ENCODE measurements around the gene TENT4B.

TENT4B gene

DNA sequence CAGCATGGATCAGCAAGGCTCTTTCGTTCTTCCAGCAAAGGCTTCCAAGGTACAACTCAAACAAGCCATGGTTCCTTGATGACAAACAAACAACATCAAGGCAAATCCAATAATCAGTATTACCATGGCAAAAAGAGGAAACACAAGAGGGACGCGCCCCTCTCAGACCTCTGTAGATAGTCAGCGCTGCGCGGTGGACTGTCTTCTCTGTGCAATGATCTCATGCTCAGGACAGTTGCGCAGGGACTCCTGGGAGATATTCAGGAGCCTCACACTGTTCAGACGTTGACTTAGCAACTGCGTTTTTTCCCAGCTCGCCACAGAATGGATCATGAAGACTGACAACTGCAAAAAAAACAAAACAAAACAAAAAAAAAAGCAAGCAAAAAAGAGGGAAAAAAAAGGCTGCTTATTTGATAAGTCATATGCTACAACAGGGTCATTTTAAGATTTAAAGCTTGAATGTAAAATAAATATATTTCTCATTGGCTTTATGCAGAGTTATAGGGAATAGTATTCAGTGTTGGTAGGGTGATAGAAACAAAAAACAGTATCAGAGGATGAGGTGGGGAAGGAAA is 76.1 kb downstream of the TENT4B start:
- no peak for TF ChIP-seq FOXM1 (IDR thresholded peaks at IDR 0.05; ENCODE audit: borderline replicate concordance, low read depth)
- TF ChIP-seq TEAD4 (IDR thresholded peaks at IDR 0.05) = no peak
- no peak for TF ChIP-seq ZBTB7A (IDR thresholded peaks at IDR 0.05; ENCODE audit: low read depth)
- no peak for TF ChIP-seq CREB1 (IDR thresholded peaks at IDR 0.05; ENCODE audit: low read depth)
- no peak for TF ChIP-seq CEBPB (IDR thresholded peaks at IDR 0.05)
- no peak for TF ChIP-seq NFIC (IDR thresholded peaks at IDR 0.05)
- no peak for TF ChIP-seq EP300 (IDR thresholded peaks at IDR 0.05; ENCODE audit: borderline replicate concordance)
- no peak for TF ChIP-seq TCF12 (IDR thresholded peaks at IDR 0.05; ENCODE audit: low read depth)

DNA sequence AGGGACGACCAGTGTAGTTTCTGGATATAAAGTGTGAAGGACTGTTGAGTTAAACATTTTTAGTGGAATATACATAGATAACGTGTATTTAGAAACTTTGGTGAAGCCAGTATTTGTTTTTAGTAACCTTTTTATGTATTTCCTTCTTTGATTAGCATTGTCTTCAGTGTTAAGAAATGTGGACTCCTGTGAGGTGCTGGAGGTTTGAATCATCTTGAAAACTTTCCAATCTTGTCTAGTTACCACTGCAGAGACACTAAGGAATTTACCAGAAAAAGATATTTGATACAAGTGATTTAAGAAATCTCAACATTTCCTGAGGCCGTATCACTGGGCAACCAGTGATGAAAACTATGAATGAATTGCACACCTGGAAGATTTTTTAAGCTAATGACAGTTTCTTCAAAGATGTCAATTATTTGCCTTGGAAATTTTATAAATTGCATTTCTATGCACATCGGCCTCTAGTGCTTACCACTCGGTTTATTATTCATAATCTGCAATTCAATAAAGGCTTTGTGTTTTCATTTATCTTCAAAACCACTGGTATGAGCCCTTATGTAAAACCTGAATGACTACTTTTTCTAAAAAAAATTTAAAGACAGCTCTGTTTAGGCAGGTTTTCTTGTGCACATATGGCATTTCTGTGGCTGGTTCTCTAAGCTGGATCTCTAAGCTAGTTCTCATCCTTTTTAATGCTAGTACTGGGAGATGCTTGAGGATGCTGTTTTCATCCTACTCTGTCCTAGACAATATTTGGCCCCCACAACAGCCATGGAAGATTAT is 81.9 kb downstream of the TENT4B start:
- TF ChIP-seq EP300 (IDR thresholded peaks at IDR 0.05; ENCODE audit: borderline replicate concordance) = no peak
- TF ChIP-seq, protein P1, sequence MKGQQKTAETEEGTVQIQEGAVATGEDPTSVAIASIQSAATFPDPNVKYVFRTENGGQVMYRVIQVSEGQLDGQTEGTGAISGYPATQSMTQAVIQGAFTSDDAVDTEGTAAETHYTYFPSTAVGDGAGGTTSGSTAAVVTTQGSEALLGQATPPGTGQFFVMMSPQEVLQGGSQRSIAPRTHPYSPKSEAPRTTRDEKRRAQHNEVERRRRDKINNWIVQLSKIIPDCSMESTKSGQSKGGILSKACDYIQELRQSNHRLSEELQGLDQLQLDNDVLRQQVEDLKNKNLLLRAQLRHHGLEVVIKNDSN (IDR thresholded peaks at IDR 0.05) = no peak
- TF ChIP-seq RAD21 (IDR thresholded peaks at IDR 0.05; ENCODE audit: low read depth) = no peak
- TF ChIP-seq, protein P2, sequence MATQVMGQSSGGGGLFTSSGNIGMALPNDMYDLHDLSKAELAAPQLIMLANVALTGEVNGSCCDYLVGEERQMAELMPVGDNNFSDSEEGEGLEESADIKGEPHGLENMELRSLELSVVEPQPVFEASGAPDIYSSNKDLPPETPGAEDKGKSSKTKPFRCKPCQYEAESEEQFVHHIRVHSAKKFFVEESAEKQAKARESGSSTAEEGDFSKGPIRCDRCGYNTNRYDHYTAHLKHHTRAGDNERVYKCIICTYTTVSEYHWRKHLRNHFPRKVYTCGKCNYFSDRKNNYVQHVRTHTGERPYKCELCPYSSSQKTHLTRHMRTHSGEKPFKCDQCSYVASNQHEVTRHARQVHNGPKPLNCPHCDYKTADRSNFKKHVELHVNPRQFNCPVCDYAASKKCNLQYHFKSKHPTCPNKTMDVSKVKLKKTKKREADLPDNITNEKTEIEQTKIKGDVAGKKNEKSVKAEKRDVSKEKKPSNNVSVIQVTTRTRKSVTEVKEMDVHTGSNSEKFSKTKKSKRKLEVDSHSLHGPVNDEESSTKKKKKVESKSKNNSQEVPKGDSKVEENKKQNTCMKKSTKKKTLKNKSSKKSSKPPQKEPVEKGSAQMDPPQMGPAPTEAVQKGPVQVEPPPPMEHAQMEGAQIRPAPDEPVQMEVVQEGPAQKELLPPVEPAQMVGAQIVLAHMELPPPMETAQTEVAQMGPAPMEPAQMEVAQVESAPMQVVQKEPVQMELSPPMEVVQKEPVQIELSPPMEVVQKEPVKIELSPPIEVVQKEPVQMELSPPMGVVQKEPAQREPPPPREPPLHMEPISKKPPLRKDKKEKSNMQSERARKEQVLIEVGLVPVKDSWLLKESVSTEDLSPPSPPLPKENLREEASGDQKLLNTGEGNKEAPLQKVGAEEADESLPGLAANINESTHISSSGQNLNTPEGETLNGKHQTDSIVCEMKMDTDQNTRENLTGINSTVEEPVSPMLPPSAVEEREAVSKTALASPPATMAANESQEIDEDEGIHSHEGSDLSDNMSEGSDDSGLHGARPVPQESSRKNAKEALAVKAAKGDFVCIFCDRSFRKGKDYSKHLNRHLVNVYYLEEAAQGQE (IDR thresholded peaks at IDR 0.05; ENCODE audit: low read depth) = no peak
- TF ChIP-seq TCF12 (IDR thresholded peaks at IDR 0.05; ENCODE audit: low read depth) = no peak
- no peak for TF ChIP-seq ZBTB7A (IDR thresholded peaks at IDR 0.05; ENCODE audit: low read depth)
- no peak for TF ChIP-seq TEAD4 (IDR thresholded peaks at IDR 0.05)
- TF ChIP-seq TAF1 (IDR thresholded peaks at IDR 0.05; ENCODE audit: low read depth) = no peak
- no peak for TF ChIP-seq YY1 (IDR thresholded peaks at IDR 0.05; ENCODE audit: low read depth)
- no peak for TF ChIP-seq CEBPB (IDR thresholded peaks at IDR 0.05)
- TF ChIP-seq EGR1 (IDR thresholded peaks at IDR 0.05) = no peak
- TF ChIP-seq, protein P3, sequence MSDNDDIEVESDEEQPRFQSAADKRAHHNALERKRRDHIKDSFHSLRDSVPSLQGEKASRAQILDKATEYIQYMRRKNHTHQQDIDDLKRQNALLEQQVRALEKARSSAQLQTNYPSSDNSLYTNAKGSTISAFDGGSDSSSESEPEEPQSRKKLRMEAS (IDR thresholded peaks at IDR 0.05) = no peak
- TF ChIP-seq CREB1 (IDR thresholded peaks at IDR 0.05; ENCODE audit: low read depth) = no peak
- TF ChIP-seq NFIC (IDR thresholded peaks at IDR 0.05) = no peak
- TF ChIP-seq FOXM1 (IDR thresholded peaks at IDR 0.05; ENCODE audit: borderline replicate concordance, low read depth) = no peak

DNA sequence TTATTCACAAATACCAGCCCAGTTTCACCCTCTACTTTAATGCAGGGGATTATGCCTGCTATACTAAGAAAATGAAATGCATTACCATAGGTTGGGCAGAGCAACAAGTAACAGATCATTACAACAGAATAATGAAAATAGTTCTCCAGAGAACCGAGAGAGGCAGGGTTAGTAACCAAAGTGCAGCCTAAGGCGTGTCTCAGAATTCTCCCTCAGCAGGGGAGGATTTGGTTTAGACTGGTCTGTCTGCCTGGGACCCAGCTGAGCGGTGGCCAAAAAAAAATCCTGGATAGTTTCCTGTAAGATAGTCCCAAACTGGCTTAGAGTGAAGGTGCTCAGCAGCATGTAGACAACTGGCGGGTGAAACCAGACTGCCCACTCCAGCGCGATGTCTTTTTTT is 82.5 kb downstream of the TENT4B start:
- TF ChIP-seq EP300 (IDR thresholded peaks at IDR 0.05; ENCODE audit: borderline replicate concordance) = peak; percentile 19; the same call in 1 of the 2 replicates
- no peak for TF ChIP-seq YY1 (IDR thresholded peaks at IDR 0.05; ENCODE audit: low read depth)
- no peak for TF ChIP-seq CEBPB (IDR thresholded peaks at IDR 0.05)
- TF ChIP-seq NFIC (IDR thresholded peaks at IDR 0.05) = 0 out of 2 replicates have a peak, but pooled peaks have one; percentile 16
- TF ChIP-seq FOXM1 (IDR thresholded peaks at IDR 0.05; ENCODE audit: borderline replicate concordance, low read depth) = no peak
- TF ChIP-seq EGR1 (IDR thresholded peaks at IDR 0.05) = no peak
- 0 out of 2 replicates have a peak, but pooled peaks have one; percentile 6 for TF ChIP-seq TEAD4 (IDR thresholded peaks at IDR 0.05)
- TF ChIP-seq, protein P1 (IDR thresholded peaks at IDR 0.05) = no peak
- no peak for TF ChIP-seq CREB1 (IDR thresholded peaks at IDR 0.05; ENCODE audit: low read depth)
- no peak for TF ChIP-seq ZBTB7A (IDR thresholded peaks at IDR 0.05; ENCODE audit: low read depth)
- TF ChIP-seq, protein P3 (IDR thresholded peaks at IDR 0.05) = 0 out of 2 replicates have a peak, but pooled peaks have one; percentile 32
- no peak for TF ChIP-seq TAF1 (IDR thresholded peaks at IDR 0.05; ENCODE audit: low read depth)
- TF ChIP-seq TCF12 (IDR thresholded peaks at IDR 0.05; ENCODE audit: low read depth) = no peak
- TF ChIP-seq RAD21 (IDR thresholded peaks at IDR 0.05; ENCODE audit: low read depth) = no peak

DNA sequence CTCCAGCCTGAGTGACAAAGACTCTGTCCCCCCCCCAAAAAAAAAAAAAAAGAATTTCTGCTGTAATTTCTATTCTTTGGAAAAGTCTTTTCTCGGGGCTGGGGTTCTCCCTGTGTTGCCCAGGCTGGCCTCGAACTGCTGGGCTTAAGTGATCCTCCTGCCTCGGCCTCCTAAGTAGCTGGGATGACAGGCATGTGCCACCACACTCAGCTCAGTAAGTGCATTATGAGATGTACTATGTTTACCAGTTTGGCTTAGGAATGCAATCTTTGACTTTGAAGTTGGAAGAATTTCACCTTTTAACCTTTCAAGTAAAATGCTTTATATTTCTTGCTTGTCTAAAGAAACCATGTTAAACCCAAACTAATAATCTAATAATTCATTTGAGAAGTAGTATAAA is 85.2 kb downstream of the TENT4B start:
- TF ChIP-seq EGR1 (IDR thresholded peaks at IDR 0.05) = no peak

DNA sequence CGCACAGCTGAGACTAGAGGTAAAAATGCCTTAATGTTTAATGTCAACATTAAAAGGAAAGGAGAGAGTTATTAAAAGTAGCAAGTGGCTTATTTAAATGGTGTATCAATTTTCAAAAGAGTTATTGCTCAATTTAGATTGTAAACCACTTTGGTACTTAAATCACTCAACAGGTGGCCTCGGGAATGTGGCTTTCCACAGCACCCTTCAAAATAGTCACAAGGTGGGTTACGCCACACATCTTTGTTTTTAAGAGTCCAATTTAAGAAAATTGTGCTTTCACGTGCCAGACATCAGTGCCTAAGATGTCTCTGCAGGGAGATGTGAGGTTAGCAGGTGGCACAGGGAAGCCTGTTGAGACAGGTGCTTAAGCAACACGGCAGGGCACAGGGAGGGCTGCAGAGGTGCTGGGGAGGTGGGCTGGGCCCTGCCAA is 85.8 kb downstream of the TENT4B start:
- TF ChIP-seq TCF12 (IDR thresholded peaks at IDR 0.05; ENCODE audit: low read depth) = peak; percentile 55; the same call in 1 of the 2 replicates
- TF ChIP-seq CEBPB (IDR thresholded peaks at IDR 0.05) = peak; percentile 78
- TF ChIP-seq, protein P3 (IDR thresholded peaks at IDR 0.05) = no peak
- TF ChIP-seq, protein P2 (IDR thresholded peaks at IDR 0.05; ENCODE audit: low read depth) = no peak
